Measurements from ENCODE around the gene HUWE1. TPM values are rescaled to one million over a fixed set of nuclear protein-coding genes. Genes with fewer than 3 reads are reported as not detected.

The HUWE1 gene
- polyA plus RNA-seq, 2 of the 4 experiments (the other 2 are of a cell fraction): 55.7 to 120 TPM

DNA sequence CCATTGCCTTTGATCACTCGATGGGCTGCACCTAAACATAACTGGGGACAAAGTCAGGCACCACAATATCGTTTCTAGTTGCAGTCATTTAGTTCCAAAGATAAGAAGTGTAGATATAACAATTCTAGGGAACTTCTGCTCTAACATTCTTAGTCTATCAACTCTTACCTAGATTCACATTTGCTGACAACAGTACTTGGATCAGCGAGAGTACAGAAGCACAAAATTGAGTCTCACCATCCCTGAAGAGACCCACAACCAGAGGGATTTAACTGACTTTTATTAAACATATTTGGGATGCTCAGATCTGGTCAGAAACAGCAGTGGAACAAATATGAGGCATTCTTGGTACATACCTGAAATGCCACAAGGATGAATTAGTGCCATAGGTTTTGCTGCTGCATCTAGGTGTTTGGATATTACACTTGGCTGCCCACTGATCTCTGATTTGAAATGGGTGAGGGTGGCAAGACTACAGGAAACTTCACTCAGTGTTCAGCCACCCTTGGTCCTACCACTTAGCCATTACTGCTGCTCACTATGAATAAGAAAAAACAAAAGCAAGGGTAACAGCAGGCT lies 28.9 kb upstream of the HUWE1 start:
- H3K4me2 ChIP-seq: no peak overlapping the region
- 36% methylated on average over 3 of the region's 3 CpGs for WGBS (ENCODE audit: missing lambda C conversion rate)
- DNase-seq (ENCODE audit: low read depth in 1 of 2, low spot score in 1 of 2): no peak

DNA sequence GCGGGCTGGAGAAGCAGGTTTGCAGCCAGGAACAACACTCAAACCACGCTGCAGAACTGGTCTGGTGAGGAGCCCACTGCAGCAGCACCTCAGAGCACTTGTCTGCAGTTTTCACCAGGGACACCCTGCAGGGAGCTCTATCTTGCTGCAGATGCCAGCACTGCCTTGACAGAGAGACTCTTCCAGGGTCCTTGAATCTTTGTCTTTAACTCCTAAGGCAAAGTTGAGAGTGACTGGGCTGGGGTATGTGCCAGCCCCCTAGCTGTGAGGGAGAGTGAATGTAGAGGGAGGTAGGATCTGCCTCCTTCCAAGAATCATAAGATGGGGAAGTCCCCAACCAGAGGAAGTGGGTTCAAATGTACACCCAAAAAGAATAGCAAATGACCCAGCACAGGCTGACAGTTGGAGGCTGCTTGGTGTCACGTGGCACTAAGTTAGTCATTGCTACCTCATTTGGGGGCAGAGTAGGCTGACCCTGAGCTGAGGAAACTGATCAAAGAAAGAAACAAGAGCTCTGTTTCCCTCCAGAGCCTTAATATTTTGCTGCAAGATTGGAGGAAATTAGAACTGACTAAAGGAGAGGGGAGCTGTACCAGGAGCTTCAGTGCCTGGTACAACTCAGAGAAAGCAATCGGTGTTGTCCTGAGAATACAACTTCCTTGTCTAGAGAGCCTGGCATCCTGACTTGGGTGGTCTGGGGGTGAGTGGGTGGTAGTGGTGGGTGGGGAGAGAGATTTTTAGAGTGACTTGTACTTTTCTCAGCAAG lies 28.2 kb upstream of the HUWE1 start:
- POLR2A ChIA-PET: interaction anchor here (1.8 kb wide), 1 partner anchor 28 kb away, joined by 5 read pairs; the partner anchor contains the start of gene HUWE1
- FAIRE-seq (no peak), ATAC-seq (no peak), DNase-seq (ENCODE audit: low read depth in 1 of 2, low spot score in 1 of 2) (no peak)
- no peaks in the 10 kb centered on the region for H3K9me3 ChIP-seq
- CTCF ChIA-PET: no interaction called here
- WGBS (ENCODE audit: missing lambda C conversion rate): 42% methylated on average over 4 of the region's 4 CpGs
- no peak overlapping the region for H3K27ac ChIP-seq
- no peak overlapping the region for H3K4me3 ChIP-seq
- no peak overlapping the region for H3K4me2 ChIP-seq
- no peaks in the 10 kb centered on the region for H3K4me1 ChIP-seq
- TF ChIP-seq ZC3H11A (IDR thresholded peaks at IDR 0.05) (no peak), NR3C1 (IDR thresholded peaks at IDR 0.05) (no peak), JUNB (IDR thresholded peaks at IDR 0.05) (no peak), BCL3 (IDR thresholded peaks at IDR 0.05) (no peak), RAD21 (conservative IDR thresholded peaks at IDR 0.05 in 1 of 2, IDR thresholded peaks at IDR 0.05 in 1 of 2) (no peak), RNF2 (IDR thresholded peaks at IDR 0.05; ENCODE audit: borderline replicate concordance, low read depth) (no peak), BHLHE40 (IDR thresholded peaks at IDR 0.05; ENCODE audit: low read depth, low read length) (no peak), ESRRA (IDR thresholded peaks at IDR 0.05; ENCODE audit: borderline replicate concordance, low read length) (no peak), PHF8 (IDR thresholded peaks at IDR 0.05; ENCODE audit: borderline replicate concordance, low read depth) (no peak), ZFP36 (IDR thresholded peaks at IDR 0.05; ENCODE audit: borderline replicate concordance, partially characterized antibody) (no peak), NPAS2 (CRISPR knock-in tag; IDR thresholded peaks at IDR 0.05; ENCODE audit: borderline replicate concordance) (no peak)
- TF ChIP-seq, protein P1, sequence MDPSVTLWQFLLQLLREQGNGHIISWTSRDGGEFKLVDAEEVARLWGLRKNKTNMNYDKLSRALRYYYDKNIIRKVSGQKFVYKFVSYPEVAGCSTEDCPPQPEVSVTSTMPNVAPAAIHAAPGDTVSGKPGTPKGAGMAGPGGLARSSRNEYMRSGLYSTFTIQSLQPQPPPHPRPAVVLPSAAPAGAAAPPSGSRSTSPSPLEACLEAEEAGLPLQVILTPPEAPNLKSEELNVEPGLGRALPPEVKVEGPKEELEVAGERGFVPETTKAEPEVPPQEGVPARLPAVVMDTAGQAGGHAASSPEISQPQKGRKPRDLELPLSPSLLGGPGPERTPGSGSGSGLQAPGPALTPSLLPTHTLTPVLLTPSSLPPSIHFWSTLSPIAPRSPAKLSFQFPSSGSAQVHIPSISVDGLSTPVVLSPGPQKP (IDR thresholded peaks at IDR 0.05; ENCODE audit: low read depth, low read length): no peak
- TF ChIP-seq, protein P2, sequence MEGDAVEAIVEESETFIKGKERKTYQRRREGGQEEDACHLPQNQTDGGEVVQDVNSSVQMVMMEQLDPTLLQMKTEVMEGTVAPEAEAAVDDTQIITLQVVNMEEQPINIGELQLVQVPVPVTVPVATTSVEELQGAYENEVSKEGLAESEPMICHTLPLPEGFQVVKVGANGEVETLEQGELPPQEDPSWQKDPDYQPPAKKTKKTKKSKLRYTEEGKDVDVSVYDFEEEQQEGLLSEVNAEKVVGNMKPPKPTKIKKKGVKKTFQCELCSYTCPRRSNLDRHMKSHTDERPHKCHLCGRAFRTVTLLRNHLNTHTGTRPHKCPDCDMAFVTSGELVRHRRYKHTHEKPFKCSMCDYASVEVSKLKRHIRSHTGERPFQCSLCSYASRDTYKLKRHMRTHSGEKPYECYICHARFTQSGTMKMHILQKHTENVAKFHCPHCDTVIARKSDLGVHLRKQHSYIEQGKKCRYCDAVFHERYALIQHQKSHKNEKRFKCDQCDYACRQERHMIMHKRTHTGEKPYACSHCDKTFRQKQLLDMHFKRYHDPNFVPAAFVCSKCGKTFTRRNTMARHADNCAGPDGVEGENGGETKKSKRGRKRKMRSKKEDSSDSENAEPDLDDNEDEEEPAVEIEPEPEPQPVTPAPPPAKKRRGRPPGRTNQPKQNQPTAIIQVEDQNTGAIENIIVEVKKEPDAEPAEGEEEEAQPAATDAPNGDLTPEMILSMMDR (IDR thresholded peaks at IDR 0.05): no peak

More for the DNA sequence above, 28.9 kb upstream of the HUWE1 start:
- H3K27ac ChIP-seq: no peak overlapping the region
- TF ChIP-seq MAFK (IDR thresholded peaks at IDR 0.05; ENCODE audit: partially characterized antibody): no peak
- no peak for TF ChIP-seq ESRRA (IDR thresholded peaks at IDR 0.05; ENCODE audit: borderline replicate concordance, low read length)
- no peak for TF ChIP-seq CHD4 (IDR thresholded peaks at IDR 0.05; ENCODE audit: borderline replicate concordance)
- no peaks in the 10 kb centered on the region for H3K4me1 ChIP-seq
- H3K9me3 ChIP-seq: no peaks in the 10 kb centered on the region
- ChIA-PET POLR2A (interaction anchor here (1.8 kb wide), 1 partner anchor 29 kb away, joined by 5 read pairs; the partner anchor contains the start of gene HUWE1), CTCF (no interaction called here)
- ATAC-seq: no peak
- H3K4me3 ChIP-seq: no peak overlapping the region
- FAIRE-seq: no peak

DNA sequence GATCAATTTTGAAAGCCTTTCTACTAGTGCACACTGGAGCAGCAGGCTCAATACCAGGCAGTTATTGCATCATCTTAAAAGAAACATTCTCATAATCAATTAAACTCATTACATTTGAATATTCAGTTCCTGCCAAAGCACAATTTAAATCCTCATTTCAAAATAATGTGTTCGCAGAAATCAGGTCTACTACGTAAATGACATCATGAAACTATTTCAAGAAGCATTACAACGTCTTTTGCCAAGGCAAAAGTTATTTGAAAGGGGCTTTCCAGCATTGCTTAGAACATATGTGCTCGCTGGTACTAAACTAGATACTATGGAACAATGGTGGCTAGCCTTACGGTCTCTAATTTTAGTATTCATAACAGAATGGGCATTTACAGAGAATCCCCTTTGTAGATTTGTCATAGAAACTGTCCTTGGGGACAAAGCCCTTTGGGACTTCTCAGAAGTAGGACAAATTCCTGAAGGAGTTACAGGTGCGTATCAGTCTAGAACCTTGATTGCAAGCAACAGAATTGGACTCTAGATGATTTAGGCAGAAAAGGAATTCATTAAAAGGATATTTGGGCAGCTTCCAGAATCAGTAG lies 27.6 kb upstream of the HUWE1 start:
- FAIRE-seq (no peak), DNase-seq (ENCODE audit: low read depth in 1 of 2, low spot score in 1 of 2) (no peak), ATAC-seq (no peak)
- 73% methylated on average over 6 of the region's 6 CpGs for WGBS (ENCODE audit: missing lambda C conversion rate)
- H3K27ac ChIP-seq: no peak overlapping the region
- ChIA-PET CTCF (no interaction called here), POLR2A (interaction anchor here (1.8 kb wide), 1 partner anchor 28 kb away, joined by 5 read pairs; the partner anchor contains the start of gene HUWE1)
- no peak overlapping the region for H3K4me3 ChIP-seq
- no peak overlapping the region for H3K4me2 ChIP-seq
- no peaks in the 10 kb centered on the region for H3K4me1 ChIP-seq
- no peaks in the 10 kb centered on the region for H3K9me3 ChIP-seq
- no peak for TF ChIP-seq HOXA7 (CRISPR knock-in tag; IDR thresholded peaks at IDR 0.05)
- no peak for TF ChIP-seq JUNB (IDR thresholded peaks at IDR 0.05)
- no peak for TF ChIP-seq JUN (IDR thresholded peaks at IDR 0.05)
- TF ChIP-seq NPAS2 (CRISPR knock-in tag; IDR thresholded peaks at IDR 0.05; ENCODE audit: borderline replicate concordance): no peak
- TF ChIP-seq FOXS1 (CRISPR knock-in tag; IDR thresholded peaks at IDR 0.05): no peak
- no peak for TF ChIP-seq HEYL (CRISPR knock-in tag; IDR thresholded peaks at IDR 0.05)
- no peak for TF ChIP-seq RCOR1 (IDR thresholded peaks at IDR 0.05; ENCODE audit: low read depth, low read length)
- no peak for TF ChIP-seq RAD21 (conservative IDR thresholded peaks at IDR 0.05 in 1 of 2, IDR thresholded peaks at IDR 0.05 in 1 of 2)
- TF ChIP-seq, protein P3, sequence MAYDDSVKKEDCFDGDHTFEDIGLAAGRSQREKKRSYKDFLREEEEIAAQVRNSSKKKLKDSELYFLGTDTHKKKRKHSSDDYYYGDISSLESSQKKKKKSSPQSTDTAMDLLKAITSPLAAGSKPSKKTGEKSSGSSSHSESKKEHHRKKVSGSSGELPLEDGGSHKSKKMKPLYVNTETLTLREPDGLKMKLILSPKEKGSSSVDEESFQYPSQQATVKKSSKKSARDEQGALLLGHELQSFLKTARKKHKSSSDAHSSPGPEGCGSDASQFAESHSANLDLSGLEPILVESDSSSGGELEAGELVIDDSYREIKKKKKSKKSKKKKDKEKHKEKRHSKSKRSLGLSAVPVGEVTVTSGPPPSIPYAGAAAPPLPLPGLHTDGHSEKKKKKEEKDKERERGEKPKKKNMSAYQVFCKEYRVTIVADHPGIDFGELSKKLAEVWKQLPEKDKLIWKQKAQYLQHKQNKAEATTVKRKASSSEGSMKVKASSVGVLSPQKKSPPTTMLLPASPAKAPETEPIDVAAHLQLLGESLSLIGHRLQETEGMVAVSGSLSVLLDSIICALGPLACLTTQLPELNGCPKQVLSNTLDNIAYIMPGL (CRISPR knock-in tag; IDR thresholded peaks at IDR 0.05; ENCODE audit: borderline replicate concordance): no peak
- TF ChIP-seq SREBF2 (IDR thresholded peaks at IDR 0.05): no peak
- no peak for TF ChIP-seq MYC (IDR thresholded peaks at IDR 0.05; ENCODE audit: borderline replicate concordance, low read length)
